ENCODE data around the gene PAPPA. TPM values are rescaled to one million over a fixed set of nuclear protein-coding genes. Genes with fewer than 3 reads are reported as not detected.

PAPPA gene
- total RNA-seq, 2 donors from 2014 or later, result not detected

DNA sequence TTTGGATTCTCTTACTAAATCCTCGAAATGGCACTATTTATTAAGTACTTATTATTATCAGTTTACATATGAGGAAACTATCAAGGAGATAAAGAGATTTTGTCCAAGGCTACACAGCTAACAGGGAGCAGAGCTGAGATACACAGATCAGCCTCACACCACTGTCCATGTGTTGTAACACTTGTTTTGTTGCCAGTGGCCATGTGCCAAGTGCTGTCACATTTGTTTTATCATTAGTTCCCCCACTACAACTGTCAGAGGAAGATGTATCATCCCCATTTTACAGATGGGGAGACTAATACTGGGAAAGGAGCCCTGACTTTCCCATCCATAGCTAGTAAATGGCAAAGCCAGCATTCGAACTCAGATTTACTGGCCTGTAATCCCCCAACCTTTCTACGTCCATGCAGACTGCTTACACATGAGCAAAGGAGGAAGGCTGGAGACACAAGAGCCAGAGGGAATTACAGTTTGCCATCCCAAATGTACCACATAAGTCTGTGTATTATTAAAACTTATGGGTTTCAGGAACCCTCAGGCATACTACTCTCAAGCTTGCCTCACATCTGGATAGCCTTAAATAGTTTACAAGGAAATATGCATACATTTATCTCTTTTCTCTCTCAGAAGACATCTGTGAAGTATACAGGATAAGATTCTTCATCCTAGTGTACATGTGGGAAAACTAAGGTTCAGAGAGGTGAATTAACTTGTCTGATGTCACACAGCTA lies 25.1 kb downstream of the PAPPA start:
- ATAC-seq (replicated peaks in 1 of 2) (no peak), DNase-seq (no peak)
- no peaks in the 10 kb centered on the region for H3K36me3 Mint-ChIP-seq (ENCODE audit: insufficient read depth in 2 of 2)
- no peak overlapping the region for H3K4me3 Mint-ChIP-seq
- H3K4me1 Mint-ChIP-seq (ENCODE audit: low read depth), result no peaks in the 10 kb centered on the region
- H3K27ac Mint-ChIP-seq, result no peak overlapping the region
- peaks cover 0 to 2% of the 10 kb centered on the region in 2 donors for H3K9me3 Mint-ChIP-seq
- H3K27me3 Mint-ChIP-seq (ENCODE audit: low read depth), result no peaks in the 10 kb centered on the region

DNA sequence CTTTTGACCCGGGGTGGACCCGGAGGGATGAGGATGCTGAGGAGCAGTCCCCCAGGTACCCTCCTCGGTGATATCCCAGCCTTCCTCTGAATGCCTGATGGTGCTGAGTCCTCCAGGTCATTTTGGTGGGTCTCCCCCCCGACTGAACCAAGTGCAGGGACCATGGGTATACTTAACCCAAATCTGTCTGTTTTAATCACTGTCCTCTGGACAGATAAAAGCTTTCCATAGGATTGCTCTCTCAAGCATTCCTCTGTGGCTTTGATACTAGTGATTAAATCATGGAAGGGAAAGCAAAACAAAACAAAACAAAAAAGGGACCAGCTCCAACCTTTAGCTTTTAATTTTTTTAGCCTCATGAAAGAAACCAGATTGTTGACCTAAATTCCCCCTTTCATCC lies 26.0 kb downstream of the PAPPA start:
- H3K27me3 Mint-ChIP-seq (ENCODE audit: low read depth), result no peaks in the 10 kb centered on the region

DNA sequence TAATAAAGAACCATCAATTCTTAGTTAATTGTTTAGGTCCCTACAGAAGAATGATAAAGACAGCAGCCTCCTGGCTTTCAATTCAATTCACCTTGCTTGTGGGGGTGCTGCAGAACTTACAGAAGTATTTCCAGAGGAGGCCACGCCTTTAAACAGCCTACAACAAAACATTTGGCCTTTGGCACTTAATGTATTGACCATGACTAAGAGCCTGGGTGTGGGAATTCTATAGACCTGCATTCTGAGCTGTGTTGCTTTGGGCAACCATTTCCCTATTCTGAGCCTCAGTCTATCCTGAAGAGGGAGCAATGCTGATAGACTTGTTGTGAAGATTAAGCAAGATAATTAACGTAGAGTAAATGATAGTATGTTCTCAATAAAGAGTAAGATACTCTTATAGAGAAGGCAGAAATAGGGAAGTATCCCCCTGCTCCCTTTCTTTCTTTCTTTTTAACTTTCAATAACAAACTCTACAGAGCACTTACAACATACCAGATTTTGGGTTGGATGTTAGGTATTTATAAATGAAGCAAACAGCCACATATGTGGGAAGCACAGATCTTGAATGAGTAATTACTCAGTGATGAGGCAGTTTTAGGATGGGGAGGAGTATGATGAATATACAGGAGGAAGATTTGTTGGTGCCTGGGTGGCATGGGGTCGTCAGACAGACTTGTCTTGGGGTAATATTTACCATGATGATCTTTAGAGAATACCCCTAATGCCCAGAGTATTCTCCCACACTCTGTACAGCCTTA lies 28.4 kb downstream of the PAPPA start:
- DNase-seq (no peak), ATAC-seq (replicated peaks in 1 of 2) (no peak)
- peaks cover 0 to 2% of the 10 kb centered on the region in 2 donors for H3K9me3 Mint-ChIP-seq
- H3K4me3 Mint-ChIP-seq, result no peak overlapping the region
- no peaks in the 10 kb centered on the region for H3K27me3 Mint-ChIP-seq (ENCODE audit: low read depth)
- H3K4me1 Mint-ChIP-seq (ENCODE audit: low read depth), result no peaks in the 10 kb centered on the region
- H3K36me3 Mint-ChIP-seq (ENCODE audit: insufficient read depth in 2 of 2), result no peaks in the 10 kb centered on the region
- no peak overlapping the region for H3K27ac Mint-ChIP-seq

More for the DNA sequence above, 26.0 kb downstream of the PAPPA start:
- Mint-ChIP-seq H3K4me1 (ENCODE audit: low read depth) (no peaks in the 10 kb centered on the region), H3K36me3 (ENCODE audit: insufficient read depth in 2 of 2) (no peaks in the 10 kb centered on the region), H3K27ac (no peak overlapping the region), H3K9me3 (peaks cover 0 to 2% of the 10 kb centered on the region in 2 donors), H3K4me3 (no peak overlapping the region)
- ATAC-seq (replicated peaks in 1 of 2) (no peak), DNase-seq (no peak)

DNA sequence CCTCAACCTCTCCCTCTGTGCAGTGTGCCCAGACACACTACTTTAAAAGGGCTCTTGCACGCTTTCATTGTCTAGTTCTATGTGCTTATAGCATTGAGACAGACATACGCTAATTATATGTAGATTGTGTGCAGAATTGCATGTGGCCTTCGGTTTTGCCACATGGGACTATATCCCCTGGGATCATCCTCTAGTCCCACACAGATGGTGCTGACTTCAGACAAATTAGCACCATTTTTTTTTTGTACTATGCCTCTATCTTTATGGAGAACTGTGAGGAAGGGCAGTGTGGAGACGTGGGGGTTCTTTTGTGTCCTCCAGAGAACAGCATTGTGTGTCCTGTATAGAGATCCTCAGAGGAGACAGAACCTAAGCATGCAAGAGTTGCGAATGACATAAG lies 29.3 kb downstream of the PAPPA start:
- no peaks in the 10 kb centered on the region for H3K36me3 Mint-ChIP-seq (ENCODE audit: insufficient read depth in 2 of 2)
- H3K4me1 Mint-ChIP-seq (ENCODE audit: low read depth), result no peaks in the 10 kb centered on the region
- no peaks in the 10 kb centered on the region for H3K27me3 Mint-ChIP-seq (ENCODE audit: low read depth)
- no peak overlapping the region for H3K27ac Mint-ChIP-seq
- H3K9me3 Mint-ChIP-seq, result peaks cover 0 to 2% of the 10 kb centered on the region in 2 donors
- H3K4me3 Mint-ChIP-seq, result no peak overlapping the region
- no peak for ATAC-seq (replicated peaks in 1 of 2)
- no peak for DNase-seq

DNA sequence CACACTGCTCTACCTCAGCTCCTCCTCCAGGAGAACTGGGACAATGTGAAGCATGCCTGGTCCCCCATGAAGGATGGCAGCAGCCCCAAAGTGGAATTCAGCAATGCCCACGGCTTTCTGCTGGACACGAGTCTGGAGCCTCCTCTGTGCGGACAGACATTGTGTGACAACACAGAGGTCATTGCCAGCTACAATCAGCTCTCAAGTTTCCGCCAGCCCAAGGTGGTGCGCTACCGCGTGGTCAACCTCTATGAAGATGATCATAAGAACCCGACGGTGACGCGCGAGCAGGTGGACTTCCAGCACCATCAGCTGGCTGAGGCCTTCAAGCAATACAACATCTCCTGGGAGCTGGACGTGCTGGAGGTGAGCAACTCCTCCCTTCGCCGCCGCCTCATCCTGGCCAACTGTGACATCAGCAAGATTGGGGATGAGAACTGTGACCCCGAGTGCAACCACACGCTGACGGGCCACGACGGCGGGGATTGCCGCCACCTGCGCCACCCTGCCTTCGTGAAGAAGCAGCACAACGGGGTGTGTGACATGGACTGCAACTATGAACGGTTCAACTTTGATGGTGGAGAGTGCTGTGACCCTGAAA lies 34.1 kb downstream of the PAPPA start:
- no peaks in the 10 kb centered on the region for H3K27me3 Mint-ChIP-seq (ENCODE audit: low read depth)
- H3K36me3 Mint-ChIP-seq (ENCODE audit: insufficient read depth in 2 of 2), result no peaks in the 10 kb centered on the region
- no peak overlapping the region for H3K4me3 Mint-ChIP-seq
- no peaks in the 10 kb centered on the region for H3K4me1 Mint-ChIP-seq (ENCODE audit: low read depth)
- ATAC-seq (replicated peaks in 1 of 2), result no peak
- H3K27ac Mint-ChIP-seq, result no peak overlapping the region
- H3K9me3 Mint-ChIP-seq, result no peaks in the 10 kb centered on the region
- DNase-seq, result no peak

DNA sequence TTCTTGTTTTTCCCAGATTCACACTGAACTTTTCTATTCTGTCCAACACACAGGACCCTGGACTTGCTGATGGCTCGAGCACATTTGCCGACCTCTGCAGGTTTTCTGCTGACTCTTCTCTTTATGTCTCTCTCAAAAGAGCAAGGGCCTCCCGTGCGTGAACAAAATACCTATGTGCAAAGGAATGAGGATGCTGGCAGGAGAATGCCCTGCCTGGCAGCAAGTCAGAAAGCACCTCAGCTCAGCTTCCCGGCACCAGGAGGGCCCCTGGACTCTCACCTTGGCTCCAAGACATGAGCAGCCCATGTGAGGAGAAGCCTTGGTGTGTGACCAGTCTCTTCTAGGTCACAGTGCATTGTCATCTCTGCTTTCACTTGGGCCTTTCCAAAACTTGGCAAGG lies 36.1 kb downstream of the PAPPA start:
- Mint-ChIP-seq H3K27ac (no peak overlapping the region), H3K4me3 (no peak overlapping the region), H3K9me3 (no peaks in the 10 kb centered on the region), H3K27me3 (ENCODE audit: low read depth) (no peaks in the 10 kb centered on the region), H3K4me1 (ENCODE audit: low read depth) (no peaks in the 10 kb centered on the region), H3K36me3 (ENCODE audit: insufficient read depth in 2 of 2) (no peaks in the 10 kb centered on the region)
- no peak for ATAC-seq (replicated peaks in 1 of 2)
- no peak for DNase-seq

DNA sequence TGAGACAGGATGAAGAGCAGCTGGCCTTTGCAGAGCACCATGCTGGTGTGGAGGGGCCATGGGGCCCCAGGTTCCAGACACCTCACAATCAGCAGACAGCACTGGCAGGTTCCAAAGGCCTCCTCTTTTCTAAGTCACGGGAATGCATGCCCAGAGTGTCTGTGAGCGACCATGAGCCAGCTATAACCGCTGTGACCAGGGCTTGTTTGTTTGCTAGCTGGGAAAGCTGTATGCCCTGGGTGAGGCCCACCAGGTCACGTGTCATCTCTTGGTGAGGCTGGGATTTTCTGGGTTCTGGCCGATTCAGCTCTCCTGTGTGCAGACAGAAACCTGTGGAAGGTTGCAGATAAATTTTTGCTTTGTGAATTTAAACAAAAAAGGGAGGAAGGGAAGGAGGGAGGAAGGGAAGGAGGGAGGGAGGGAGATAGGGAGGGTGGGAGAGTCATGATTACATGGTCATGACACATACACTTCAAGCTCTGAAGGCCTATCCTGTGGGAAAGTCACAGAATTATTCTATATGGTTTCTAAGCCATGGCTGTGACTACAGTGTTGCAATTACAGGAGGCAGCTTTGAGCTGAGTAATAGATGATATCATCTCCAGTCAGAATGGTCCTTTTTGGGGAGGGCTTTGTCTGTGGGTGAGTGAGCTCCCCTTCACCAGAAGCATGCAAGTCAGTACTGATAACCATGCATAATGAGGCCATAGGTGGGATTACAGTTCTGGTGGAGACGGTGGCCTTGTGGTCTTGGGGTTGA lies 37.2 kb downstream of the PAPPA start:
- H3K9me3 Mint-ChIP-seq, result no peaks in the 10 kb centered on the region
- no peak overlapping the region for H3K4me3 Mint-ChIP-seq
- ATAC-seq (replicated peaks in 1 of 2), result no peak
- H3K4me1 Mint-ChIP-seq (ENCODE audit: low read depth), result no peaks in the 10 kb centered on the region
- no peak for DNase-seq
- no peaks in the 10 kb centered on the region for H3K27me3 Mint-ChIP-seq (ENCODE audit: low read depth)
- H3K36me3 Mint-ChIP-seq (ENCODE audit: insufficient read depth in 2 of 2), result no peaks in the 10 kb centered on the region
- H3K27ac Mint-ChIP-seq, result no peak overlapping the region

DNA sequence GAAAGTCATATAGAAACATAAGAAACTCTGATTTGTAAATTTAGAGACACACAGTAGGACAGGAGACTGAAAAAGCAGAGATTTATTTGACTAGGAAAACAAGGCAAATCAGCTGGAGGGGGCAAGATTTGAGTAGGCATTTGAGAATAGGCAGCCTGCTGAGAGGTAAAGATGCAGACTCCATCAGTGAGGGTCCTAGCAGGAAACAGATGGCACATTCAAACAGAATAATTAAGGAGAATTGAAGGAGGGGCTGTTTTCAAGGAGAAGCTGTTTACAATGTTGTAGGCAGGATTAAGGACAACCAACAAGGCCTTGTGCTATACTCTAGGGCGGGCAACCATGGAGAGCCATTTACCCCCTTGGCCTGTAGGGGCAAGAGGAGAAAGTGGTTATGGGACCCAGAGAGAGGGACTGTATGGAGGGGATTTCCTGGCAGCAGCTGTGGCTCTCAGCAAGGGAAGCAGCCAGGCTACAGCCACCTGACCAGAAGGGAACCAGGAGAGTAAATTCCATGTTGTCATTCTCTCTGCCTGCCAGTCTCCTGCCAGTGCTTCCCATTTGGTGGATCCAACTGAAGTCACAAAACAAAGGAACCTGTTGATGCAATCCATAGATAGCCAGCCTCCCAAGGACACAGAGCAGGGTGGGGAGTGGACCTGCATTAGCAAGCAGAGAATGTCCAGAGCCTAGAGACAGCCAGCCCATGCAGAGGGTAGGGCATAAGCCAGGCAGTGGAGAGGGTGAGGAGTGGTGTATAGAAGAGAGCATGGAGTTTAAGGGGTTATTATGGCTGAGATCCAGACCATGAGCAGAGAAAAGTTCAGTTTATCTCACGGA lies 38.2 kb downstream of the PAPPA start:
- no peak for DNase-seq
- H3K27ac Mint-ChIP-seq, result no peak overlapping the region
- no peaks in the 10 kb centered on the region for H3K36me3 Mint-ChIP-seq (ENCODE audit: insufficient read depth in 2 of 2)
- no peak for ATAC-seq (replicated peaks in 1 of 2)
- no peaks in the 10 kb centered on the region for H3K27me3 Mint-ChIP-seq (ENCODE audit: low read depth)
- H3K4me3 Mint-ChIP-seq, result no peak overlapping the region
- no peaks in the 10 kb centered on the region for H3K4me1 Mint-ChIP-seq (ENCODE audit: low read depth)
- H3K9me3 Mint-ChIP-seq, result no peaks in the 10 kb centered on the region

DNA sequence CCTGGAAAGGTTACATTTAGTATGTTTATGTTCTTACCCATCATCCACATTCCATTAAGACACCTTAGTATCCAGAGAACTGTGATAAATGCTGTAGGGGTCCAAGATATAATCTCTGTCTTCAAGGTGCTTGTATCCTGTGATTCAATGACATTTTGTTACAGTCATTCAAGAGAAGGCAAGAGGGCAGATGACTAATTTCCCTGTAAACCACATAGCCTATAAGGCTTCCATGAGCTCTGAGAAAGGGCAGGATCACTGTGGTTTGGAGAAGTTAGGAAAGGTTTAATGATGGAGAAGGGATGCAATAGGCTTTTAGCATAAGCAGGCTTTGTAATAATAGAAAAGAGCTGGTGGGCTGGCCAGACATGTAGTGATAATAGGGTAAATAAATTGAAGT lies 40.0 kb downstream of the PAPPA start:
- Mint-ChIP-seq H3K36me3 (ENCODE audit: insufficient read depth in 2 of 2) (no peaks in the 10 kb centered on the region), H3K9me3 (no peaks in the 10 kb centered on the region), H3K4me3 (no peak overlapping the region), H3K27ac (no peak overlapping the region), H3K27me3 (ENCODE audit: low read depth) (no peaks in the 10 kb centered on the region), H3K4me1 (ENCODE audit: low read depth) (no peaks in the 10 kb centered on the region)
- ATAC-seq (replicated peaks in 1 of 2), result no peak
- DNase-seq, result no peak

DNA sequence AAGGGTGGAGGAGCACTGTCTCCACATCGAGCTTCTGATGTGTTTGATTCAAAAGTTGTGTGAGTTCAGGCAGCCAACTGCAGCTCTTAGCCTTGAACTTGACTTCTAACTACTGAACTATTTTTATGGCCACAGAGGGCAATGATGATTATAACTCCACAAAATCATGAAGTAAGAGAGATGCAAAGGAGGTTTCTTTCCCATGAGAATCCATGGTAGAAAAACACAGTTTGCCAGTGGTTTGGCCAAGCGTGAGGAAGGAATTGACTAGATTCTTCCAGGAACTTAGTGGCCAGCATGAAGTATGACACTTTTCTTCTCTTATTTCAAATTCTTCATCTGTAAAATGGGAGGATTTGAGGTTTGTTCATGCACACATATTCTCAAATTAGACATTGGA lies 43.2 kb downstream of the PAPPA start:
- Mint-ChIP-seq H3K36me3 (ENCODE audit: insufficient read depth in 2 of 2) (no peaks in the 10 kb centered on the region), H3K4me1 (ENCODE audit: low read depth) (no peaks in the 10 kb centered on the region), H3K27me3 (ENCODE audit: low read depth) (no peaks in the 10 kb centered on the region), H3K27ac (no peak overlapping the region), H3K4me3 (no peak overlapping the region), H3K9me3 (peaks cover 0 to 6% of the 10 kb centered on the region in 2 donors)
- ATAC-seq (replicated peaks in 1 of 2) (no peak), DNase-seq (no peak)

DNA sequence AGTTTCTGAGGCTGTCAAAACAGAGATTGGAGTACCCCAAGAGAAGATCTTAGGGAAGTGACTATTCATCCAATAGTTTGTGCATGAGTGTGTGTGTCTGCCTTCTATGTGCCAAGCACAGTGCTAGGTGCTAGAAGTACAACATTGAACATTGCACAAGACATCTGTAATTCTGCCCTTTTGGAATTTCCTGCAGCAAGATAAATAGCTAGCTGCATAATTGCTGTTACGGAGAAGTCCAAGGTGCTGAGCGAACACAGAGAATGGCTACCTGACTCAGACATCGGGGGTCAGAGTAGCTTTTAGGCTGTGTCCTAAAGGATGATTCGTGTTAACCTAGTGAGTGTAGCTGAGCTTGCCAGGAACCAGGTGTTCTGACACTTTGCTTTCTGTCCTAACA lies 44.8 kb downstream of the PAPPA start:
- DNase-seq, result no peak
- H3K27me3 Mint-ChIP-seq (ENCODE audit: low read depth), result no peaks in the 10 kb centered on the region
- H3K4me3 Mint-ChIP-seq, result no peak overlapping the region
- H3K36me3 Mint-ChIP-seq (ENCODE audit: insufficient read depth in 2 of 2), result no peaks in the 10 kb centered on the region
- no peak for ATAC-seq (replicated peaks in 1 of 2)
- H3K4me1 Mint-ChIP-seq (ENCODE audit: low read depth), result no peaks in the 10 kb centered on the region
- no peak overlapping the region for H3K27ac Mint-ChIP-seq
- H3K9me3 Mint-ChIP-seq, result peaks cover 0 to 6% of the 10 kb centered on the region in 2 donors

DNA sequence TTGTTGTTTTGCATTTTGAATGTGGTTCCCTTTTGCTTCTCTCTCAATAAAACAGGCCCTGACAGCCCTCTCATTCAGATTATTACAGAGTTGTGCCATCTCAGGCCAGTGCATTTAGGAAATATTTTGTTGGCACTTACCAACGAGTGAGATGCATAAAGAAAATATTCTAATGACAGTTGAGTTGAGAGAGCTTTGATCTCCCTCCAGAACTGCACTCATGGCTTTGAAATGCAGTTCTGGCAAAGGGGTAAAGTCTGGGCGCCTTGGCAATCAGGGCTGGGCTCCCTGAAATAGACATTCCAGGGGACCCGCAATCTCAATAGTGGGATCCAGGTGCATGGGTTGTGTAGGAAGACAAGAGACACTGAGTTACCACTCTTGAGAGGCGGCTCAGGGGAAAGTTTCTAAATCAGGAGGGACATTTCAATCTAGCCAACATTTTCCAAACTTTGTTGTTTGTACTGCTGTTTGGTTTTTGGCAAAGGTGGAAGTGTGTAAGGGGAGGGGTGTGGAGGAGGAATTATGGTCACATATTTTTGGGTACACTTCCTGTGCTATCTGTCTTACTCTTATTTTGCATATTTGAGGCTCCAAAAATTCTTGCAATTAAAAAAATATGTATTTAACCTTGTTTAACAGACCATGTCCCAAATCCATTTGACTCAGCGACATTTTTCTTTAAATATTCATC lies 48.8 kb downstream of the PAPPA start:
- H3K4me1 Mint-ChIP-seq (ENCODE audit: low read depth), result no peaks in the 10 kb centered on the region
- H3K4me3 Mint-ChIP-seq, result no peak overlapping the region
- no peaks in the 10 kb centered on the region for H3K36me3 Mint-ChIP-seq (ENCODE audit: insufficient read depth in 2 of 2)
- no peak overlapping the region for H3K27ac Mint-ChIP-seq
- H3K9me3 Mint-ChIP-seq, result peaks cover 0 to 10% of the 10 kb centered on the region in 2 donors
- no peak for ATAC-seq (replicated peaks in 1 of 2)
- no peak for DNase-seq
- no peaks in the 10 kb centered on the region for H3K27me3 Mint-ChIP-seq (ENCODE audit: low read depth)

Data from activated T-cell treated with anti-CD3 and anti-CD28 coated beads, Interleukin-2, amount 50 U/mL, for 72 hours (primary cell).